HG02610 (cell line): ENCODE data around the gene GRM7.
"Not testable (repeated sequence)": the region's sequence is repeated elsewhere in the genome, so short reads cannot be mapped to it uniquely, and the experiment has no call there.

Experiments
- ATAC-seq: cut with Tn5 transposase; IDR thresholded peaks from one replicate; pipeline ENCODE4 v1.9.1; 2021; ENCODE audit warnings: mild to moderate bottlenecking, moderate library complexity; ENCODE audit not compliant: unreplicated experiment

Gene GRM7

DNA sequence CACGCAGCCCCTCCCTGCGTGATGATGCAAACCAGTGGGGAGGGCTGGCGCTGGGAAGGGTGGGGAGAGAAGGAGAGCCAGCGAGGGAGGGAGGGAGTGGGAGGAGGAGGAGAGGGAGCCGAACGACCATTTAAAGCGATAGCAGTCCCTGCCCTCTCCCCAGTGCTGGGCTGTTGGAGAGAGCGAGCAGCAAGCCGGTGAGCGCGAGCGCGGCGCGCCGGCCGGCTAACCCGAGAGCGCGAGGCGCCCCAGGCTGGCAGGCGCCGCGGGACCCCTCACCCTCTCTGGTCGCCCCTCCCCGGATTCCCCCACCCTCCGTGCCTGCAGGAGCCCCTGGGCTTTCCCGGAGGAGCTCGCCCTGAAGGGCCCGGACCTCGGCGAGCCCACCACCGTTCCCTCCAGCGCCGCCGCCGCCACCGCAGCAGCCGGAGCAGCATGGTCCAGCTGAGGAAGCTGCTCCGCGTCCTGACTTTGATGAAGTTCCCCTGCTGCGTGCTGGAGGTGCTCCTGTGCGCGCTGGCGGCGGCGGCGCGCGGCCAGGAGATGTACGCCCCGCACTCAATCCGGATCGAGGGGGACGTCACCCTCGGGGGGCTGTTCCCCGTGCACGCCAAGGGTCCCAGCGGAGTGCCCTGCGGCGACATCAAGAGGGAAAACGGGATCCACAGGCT lies at the start of gene GRM7:
Gene GRM7, plus strand, starts transcription at position 162 of the 671 bp plus-strand sequence.
- no peak for ATAC-seq

DNA sequence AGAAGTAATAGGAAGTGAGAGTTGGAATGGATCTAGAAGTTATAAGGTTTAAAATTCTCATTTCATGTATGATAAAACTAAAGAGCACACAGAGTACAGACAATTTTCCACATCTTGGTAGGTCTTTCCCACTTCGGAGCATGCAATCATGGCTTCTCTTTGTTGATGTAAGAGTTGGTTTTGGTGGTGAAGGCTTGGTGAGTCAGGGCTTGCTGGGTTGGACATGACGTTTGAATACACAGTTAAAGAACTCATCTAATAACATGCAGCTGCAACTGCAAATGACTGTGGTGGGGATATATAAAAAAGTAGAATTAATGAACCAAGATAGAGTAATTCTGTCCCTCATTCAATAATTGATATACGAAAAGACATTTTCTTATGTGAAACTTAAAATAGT lies 39.5 kb upstream of the GRM7 start:
- no peak for ATAC-seq

DNA sequence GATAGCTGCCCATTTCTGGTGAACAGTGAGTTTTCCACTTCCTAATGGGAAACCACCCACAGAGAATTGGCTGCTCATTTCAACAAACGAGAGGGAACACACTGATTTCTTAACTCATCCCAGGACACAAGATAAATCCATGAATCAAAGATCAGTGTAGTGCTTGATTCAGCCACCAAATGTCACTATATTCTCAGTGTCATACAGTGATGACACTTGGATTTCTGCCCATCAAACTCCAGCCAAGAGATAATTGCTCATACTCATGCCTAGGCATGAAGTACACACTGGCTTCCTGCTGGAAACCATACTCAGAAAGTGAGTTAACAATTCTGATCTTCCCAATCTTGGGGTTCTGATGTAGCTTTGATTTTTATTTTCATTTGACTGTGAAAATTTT lies 35.4 kb upstream of the GRM7 start:
- ATAC-seq: no peak

DNA sequence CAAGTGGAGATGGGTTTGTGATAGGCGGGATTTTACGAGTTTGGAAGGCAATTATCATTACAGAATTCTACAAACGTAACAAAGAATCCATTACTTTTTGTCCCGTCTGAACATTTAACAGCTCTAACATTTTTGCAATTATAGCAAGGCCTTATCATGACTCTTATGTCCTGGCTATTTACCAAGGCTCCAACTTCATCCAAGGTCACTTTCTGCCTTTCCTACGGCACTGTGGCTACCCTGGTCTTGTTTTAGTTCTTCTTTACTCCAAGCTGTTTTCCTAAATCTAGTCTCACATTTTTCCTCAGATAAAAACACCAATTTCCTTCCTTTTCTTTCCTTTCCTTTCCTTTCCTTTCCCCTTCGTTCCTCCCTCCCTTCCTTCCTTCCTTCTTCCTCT lies 33.5 kb upstream of the GRM7 start:
- no peak for ATAC-seq

DNA sequence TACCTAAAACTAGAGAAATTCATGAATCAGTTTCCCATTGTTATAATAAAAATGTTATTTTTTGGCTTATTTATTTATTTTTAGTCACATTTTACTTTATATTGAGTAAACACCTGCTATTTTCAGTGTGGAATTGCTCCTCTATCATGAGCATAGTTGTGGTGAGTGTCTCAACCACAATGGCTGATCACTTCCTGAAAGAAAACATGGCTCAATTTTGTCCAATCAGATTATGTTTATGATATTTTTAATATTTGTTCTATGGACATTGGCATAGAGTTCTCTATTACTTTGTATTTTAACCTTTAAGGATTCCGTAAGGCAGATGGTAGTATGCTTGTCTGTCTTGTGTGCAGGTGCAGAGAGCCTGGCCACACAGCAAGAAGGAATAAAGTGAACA lies 16.2 kb upstream of the GRM7 start:
- no peak for ATAC-seq

DNA sequence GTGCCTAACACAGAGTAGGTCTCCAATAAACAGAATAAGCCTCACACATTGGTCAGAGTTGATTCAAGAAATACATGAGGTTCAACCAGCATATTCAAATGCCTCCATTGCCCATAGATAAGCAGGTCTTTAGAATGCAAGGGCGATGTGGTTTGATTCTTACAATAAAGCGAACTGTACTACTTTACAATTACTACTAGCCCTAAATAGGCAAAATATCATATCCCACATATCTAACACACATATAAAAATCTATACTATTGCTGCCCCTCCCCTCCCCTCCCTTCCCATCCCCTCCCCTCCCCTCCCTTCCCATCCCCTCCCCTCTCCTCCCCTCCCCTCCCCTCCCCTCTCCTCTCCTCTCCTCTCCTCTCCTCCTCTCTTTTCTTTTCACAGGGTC lies 6.7 kb upstream of the GRM7 start:
- ATAC-seq: no peak

DNA sequence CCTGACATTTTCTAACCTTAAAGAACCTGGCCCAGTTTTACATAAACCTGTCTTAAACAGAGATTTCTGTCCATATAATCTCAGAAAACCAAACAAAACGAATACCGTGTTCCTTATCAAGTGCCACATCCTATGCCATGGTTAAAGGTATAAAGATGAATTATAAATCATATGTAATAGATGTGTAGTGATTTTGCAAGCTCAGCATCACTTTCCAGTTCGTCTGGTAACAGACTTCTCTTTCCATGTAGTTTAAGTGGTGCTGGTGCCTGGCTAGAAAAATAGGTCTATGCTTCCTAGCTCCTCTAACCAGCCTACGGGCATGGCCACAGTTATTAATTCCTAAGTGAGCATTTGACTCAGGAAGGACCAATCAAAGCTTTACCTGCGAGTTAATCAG lies 3.4 kb upstream of the GRM7 start:
- ATAC-seq: no peak

DNA sequence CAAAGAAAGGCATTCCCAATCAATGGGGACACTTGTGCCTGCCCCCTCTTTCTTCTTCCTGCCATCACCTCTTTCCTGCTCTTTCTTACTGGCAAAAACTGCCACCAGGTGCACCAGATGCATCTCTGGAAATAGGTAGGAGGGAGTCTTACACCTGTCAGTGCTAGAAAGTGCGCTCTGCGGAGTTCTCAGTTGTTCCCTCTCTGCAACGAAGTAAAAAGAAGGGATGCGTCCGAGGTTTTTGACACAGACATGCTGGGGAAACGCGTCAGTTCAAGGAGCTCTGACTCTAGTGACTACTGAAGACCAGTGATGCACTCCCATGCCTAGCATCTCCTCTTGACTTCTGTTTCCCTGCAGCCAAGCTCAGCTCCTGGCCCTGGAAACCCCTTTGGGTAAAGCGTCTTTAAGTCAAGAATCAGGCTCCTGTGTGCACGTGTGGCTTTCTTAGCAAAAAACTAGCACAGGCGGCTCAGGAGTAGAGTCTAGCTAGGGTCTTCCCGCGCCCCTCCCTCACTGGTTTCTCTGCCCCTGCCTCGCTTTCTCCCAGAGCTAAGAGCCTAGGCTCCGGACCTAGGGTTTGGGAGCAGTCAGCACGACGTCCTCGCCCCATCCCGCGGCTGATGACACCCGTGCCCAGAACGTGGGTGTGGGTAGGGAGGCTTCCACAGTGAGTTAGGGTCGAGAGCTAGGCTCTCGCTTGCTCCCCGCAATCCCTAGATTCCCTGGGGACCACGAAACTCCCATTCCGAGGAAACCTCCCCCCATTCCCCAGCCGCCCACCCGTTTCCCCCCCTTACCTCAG lies 564 bp upstream of the GRM7 start:
- ATAC-seq: no peak

DNA sequence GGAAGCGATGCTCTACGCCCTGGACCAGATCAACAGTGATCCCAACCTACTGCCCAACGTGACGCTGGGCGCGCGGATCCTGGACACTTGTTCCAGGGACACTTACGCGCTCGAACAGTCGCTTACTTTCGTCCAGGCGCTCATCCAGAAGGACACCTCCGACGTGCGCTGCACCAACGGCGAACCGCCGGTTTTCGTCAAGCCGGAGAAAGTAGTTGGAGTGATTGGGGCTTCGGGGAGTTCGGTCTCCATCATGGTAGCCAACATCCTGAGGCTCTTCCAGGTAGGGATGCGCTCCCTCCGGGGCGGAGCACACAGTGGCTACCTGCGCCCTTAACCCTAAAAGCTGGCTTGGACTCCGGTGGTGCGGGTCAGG lies 698 bp downstream of the GRM7 start:
- no peak for ATAC-seq

DNA sequence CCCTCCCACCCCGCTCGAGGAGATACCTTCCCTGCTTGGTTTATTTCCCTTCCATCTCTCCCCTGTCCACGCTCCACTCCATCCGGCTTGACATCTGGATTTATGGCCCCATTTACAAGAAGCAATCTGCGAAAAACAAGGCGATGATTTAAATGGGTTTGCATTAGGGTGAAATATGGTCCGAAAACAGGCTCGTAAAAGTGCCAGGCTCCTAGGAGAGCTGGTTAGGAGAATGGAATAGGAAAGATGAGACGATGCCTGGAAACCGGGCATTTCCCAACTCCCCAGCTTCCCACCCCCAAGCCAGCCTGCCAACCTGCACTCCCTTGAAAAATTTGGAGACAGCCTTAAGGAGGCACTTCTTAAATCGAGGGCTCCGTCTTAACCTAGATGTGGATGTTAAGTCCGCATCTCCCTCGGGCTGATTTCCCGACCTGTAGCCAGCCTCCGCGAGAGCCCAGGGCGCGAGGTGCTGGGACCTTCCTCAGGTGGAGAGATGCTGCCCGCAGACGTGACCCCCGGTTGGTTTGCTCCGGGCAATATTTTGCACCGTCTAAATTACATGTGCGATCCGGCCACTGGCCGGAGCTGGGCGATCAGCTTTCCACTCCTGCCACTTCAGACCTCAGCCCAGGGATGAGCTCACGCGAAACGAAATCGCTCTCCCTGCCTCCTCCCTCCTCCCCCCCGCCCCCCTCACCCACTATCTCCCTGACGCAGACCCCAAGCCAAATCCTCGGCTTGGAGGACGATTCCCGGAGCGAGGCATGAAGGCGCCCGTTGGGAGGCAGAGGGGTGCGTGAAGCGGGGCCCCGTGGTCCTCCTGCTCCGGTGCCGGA lies 1.3 kb downstream of the GRM7 start:
- ATAC-seq: no peak

DNA sequence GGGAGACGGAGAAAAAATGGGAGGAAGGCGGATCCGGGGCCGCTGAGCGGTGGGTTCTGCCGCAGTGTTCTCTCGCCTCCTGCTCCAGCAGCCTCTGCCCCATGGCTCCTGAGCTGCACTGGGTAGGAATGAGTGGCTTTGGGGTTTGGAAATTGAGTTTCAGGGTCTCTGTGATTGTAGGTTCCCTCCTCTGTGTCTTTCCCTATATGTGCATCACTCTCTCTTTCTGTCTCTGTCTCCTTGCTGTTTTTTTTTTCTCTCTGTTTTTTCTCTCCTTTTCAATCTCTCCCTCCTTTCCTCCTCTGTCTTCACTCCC lies 1.9 kb downstream of the GRM7 start:
- no peak for ATAC-seq

DNA sequence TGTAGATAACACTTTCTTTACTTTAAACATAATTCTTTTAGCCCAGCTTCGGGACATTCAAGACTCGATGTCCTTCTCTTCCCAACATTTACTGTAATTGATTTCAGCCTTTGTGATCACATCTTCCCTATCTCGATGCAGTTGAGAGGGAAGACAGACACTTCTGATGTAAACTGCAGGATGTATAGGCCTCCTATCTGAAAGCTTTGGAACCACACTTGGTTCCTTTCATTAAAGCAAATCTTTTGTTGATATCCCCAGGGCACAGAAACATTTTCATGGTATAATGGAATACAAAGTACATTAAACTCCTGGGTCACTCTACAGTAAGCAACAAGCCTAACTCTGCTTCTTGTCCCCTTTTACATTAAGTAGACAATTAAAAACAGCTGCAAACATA lies 6.4 kb downstream of the GRM7 start:
- ATAC-seq: no peak

DNA sequence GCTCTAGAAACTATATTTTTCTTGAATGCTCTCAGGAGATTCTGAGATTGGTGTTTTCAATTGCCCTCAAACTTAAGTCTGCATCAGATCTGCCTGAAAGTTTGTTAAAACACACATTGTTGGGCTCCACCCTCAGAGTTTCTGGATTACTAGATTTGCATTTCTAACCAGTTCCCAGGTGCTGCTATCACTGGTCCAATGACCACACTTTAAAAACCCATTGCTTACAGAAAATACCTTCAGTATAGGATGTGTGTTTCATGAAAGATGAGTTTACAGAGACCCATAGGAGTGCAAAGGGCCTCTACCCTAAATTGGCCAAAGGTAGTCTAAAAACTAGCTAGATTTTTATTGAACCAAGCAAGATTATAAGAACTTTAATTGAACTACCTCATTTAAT lies 17.8 kb downstream of the GRM7 start:
- ATAC-seq: no peak

DNA sequence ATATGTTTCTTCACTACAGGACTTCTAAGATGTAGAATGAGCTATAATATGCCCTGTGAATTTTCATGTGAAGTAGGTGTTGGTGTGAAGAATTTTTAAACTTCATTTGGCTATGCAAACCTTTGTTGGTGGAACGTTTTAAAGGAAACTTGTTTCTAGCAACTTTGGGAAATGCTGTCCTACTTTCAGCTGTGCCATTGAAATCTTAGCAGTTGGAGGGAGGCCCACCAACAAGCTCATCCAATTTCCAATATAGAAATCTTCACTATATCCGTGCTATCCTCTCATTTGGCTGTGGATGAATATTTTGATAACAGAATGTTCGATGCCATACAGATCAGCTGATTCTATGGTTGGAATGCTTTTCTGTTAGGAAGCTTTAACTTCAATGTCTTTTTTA lies 51.3 kb downstream of the GRM7 start:
- no peak for ATAC-seq

DNA sequence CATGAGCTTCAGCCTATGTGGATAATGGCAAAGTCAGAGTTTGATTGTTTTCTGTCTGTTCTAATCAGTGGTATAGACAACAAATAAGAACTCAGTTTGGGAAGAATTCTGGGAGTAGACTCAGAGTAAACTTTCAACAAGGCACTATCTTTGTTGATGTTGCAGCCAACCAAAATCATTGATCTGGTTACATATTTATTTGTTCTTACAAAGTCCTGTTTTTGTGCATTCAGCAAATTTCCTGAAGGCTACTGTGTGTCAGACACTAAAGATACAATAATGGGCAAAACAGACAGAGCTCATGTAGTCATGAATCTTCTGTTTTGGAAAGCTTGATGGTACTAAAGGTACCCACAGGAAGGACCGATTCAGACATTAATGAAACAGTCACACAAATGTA lies 55.0 kb downstream of the GRM7 start:
- no peak for ATAC-seq

DNA sequence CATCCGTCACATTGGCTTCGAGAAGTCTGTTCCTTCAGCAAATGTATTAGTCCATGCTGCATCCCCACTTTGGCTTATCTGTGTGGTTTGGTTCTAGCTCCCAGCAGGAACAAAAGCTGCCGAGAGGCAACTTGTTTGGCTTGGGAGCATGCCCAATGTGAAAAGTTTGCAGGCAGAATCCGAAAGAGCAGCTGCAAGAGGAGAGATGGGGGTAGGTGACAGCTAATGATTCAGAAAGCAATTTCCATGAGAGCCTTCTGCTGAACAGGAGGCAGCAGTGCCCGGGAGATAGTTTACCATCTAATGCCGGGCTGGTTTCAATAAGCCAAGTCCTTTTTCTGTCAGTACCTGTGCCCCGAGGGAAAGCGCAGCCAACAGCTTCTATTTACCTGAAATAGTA lies 60.2 kb downstream of the GRM7 start:
- no peak for ATAC-seq

DNA sequence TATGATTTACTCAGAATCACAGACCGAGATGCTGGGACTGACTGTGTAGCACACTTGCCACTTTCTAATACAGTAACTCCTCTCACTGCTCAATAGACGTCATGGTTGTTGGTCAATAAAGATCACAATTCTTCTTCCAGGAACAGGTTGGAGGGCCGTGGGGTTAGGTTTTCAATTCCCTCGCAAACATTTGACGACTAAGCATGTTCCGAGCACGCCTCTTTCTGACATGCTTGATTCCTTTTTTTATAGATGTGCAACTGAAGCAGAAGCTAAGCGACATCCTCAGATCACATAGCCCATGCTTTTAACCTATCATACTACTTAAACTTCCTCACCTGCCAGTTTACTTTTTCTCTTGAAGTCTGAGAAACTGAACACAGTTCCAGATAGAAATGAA lies 61.0 kb downstream of the GRM7 start:
- no peak for ATAC-seq

DNA sequence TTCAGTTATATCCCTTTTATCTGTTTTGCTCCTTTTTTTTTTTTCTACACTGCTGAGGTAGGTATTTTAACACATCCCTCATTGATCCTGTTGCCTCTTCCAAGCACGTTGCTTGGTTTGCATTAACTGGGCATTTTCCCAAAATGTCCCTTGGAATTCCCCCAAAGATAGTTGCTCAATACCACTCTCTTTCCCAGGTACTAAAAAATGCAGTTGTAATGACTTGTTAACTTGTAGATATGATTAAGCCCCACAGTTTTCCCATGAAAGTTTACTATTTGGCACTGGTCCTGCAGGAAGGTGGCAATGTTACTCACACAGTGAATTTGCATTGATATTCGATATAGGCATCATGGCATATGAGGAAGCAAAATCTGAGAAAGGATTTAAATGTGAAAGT lies 67.1 kb downstream of the GRM7 start:
- ATAC-seq: no peak

DNA sequence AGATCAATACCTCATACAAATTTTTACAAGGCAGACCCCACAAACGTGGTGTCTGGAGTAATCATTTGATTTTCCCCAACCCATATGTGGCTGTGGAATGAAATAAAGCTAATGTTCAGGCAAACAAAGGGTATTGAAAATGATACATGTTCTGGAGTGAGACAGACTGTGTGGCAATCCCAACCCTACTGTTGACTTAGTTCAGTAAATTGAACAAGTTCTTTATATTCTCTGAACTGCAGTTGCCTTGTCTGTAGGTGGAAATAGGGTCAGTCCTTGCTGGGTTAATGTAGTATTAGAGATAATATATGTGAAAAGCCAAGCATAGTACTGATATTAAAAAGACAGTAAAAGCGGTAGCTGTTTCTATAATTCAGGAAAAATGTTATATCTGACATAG lies 69.0 kb downstream of the GRM7 start:
- ATAC-seq: no peak

DNA sequence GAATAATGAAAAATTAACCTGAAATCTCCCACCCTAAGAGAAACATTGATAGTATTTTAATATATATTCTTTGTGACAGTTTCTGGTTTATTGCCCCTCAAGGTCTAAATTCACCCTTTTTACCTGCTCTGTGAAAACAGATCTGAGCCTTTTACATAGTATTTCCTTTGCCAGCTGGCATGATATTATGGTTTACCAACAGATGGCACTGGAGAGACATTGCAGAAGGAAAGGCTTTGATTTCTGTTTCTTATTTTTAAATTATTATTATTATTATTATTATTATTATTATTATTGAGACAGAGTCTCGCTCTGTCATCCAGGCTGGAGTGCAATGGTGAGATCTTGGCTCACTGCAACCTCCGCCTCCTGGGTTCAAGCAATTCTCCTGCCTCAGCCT lies 74.5 kb downstream of the GRM7 start:
- not testable (repeated sequence) for ATAC-seq

DNA sequence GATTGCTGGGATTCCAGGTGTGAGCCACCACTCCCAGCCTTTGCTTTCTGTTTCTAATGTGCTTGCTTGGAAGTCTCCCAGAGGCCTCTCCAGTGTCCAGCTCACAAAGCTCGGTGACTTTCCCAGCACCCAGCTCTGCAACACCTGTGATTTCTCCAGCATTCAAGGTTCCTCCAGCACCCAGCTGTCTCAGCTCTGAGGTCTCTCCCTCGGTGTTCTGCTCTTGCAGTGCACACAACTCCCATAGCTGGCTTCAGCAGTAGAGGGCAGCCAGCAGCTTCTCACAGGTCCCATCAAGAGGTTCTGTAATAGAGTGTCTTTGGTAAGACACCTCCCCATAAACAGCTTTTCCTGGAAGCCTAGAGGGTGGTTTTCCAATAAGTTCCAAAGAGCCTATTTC lies 75.1 kb downstream of the GRM7 start:
- no peak for ATAC-seq

DNA sequence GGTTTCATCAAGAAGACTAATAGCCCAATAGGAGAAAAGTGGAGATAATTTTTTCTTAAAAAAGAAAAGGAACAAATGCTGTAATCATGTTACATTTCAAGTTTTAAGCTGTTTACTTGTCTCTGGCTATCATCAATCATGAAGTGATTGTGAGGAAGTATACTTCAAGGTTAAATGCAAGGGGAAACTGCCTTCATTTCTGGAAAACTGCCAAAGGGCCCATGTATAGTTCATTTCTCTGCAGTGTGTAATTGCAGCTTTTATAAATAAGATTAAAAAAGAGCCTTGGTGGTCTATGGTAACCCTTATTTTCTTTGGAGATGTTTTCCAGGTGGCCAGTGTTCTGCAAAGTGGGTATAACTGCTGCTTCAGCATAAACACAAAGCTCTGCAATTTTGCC lies 101.9 kb downstream of the GRM7 start:
- ATAC-seq: no peak
